HG03139 (cell line): ENCODE data around the gene PAOX.

Experiments used
- ATAC-seq: cut with Tn5 transposase; IDR thresholded peaks from one replicate; pipeline ENCODE4 v1.9.1; 2021; ENCODE audit not compliant: unreplicated experiment

The PAOX gene

GRCh38 chr10:133349577-133350011 lies 29.5 kb upstream of the PAOX start:
- ATAC-seq: no peak

GRCh38 chr10:133350283-133350949 lies 28.6 kb upstream of the PAOX start:
- ATAC-seq: no peak

- no peak for ATAC-seq
Measured at GRCh38 chr10:133350950-133351329, 28.1 kb upstream of the PAOX start.

GRCh38 chr10:133351408-133352318 lies 27.4 kb upstream of the PAOX start:
- no peak for ATAC-seq

GRCh38 chr10:133353202-133353959 lies 25.7 kb upstream of the PAOX start:
- no peak for ATAC-seq

- no peak for ATAC-seq
Measured at GRCh38 chr10:133353988-133354605, 25.0 kb upstream of the PAOX start.

- ATAC-seq: no peak
Measured at GRCh38 chr10:133354672-133355240, 24.3 kb upstream of the PAOX start.

- no peak for ATAC-seq
Measured at GRCh38 chr10:133355266-133355665, 23.8 kb upstream of the PAOX start.

GRCh38 chr10:133355991-133356390 lies 23.1 kb upstream of the PAOX start:
- no peak for ATAC-seq

- ATAC-seq: no peak
Measured at GRCh38 chr10:133356549-133357284, 22.3 kb upstream of the PAOX start.

- ATAC-seq: peak; percentile 70
Measured at GRCh38 chr10:133357285-133358161, 21.5 kb upstream of the PAOX start, which contains the start of gene FUOM. TSS of gene FUOM (minus strand) at chr10:133358019. CDS start at chr10:133358007, 12 bp downstream.

- no peak for ATAC-seq
Measured at GRCh38 chr10:133358162-133358924, 20.7 kb upstream of the PAOX start.

GRCh38 chr10:133358925-133359310 lies 20.1 kb upstream of the PAOX start:
- ATAC-seq: no peak

GRCh38 chr10:133359554-133359971 lies 19.5 kb upstream of the PAOX start:
- ATAC-seq: no peak

- no peak for ATAC-seq
Measured at GRCh38 chr10:133359972-133360610, 19.0 kb upstream of the PAOX start.

- ATAC-seq: no peak
Measured at GRCh38 chr10:133361227-133361626, 17.8 kb upstream of the PAOX start.

GRCh38 chr10:133361773-133362441 lies 17.2 kb upstream of the PAOX start:
- no peak for ATAC-seq
